Adipocyte (in vitro differentiated cells): ENCODE data around the gene CTSF.
"Not testable (repeated sequence)": the region's sequence is repeated elsewhere in the genome, so short reads cannot be mapped to it uniquely, and the experiment has no call there.

ENCODE experiments used
- DNase-seq: peaks from one replicate; pipeline ENCODE4 v3.0.0-alpha.2; 2015; ENCODE audit warnings: low read depth
- H3K27me3 ChIP-seq: replicated peaks from 2 replicates; pipeline ENCODE4 v1.7.0; 2013; ENCODE audit warnings: mild to moderate bottlenecking, low read length, moderate library complexity; ENCODE audit not compliant: control insufficient read depth, insufficient read depth
- H3K36me3 ChIP-seq: 2 replicates; pipeline ENCODE4 v1.7.0; 2013; ENCODE audit warnings: low read length, mild to moderate bottlenecking, moderate library complexity; ENCODE audit not compliant: control insufficient read depth, insufficient read depth, severe bottlenecking
- H3K4me1 ChIP-seq: 2 replicates; pipeline ENCODE4 v1.7.0; 2013; ENCODE audit warnings: mild to moderate bottlenecking, low read length, moderate library complexity; ENCODE audit not compliant: control insufficient read depth, insufficient read depth
- H3K4me3 ChIP-seq: 2 replicates; pipeline ENCODE4 v1.7.0; 2013; ENCODE audit warnings: mild to moderate bottlenecking, low read length, moderate library complexity
- H3K9ac ChIP-seq: 2 replicates; pipeline ENCODE4 v1.7.0; 2013; ENCODE audit warnings: mild to moderate bottlenecking, low read length, moderate library complexity
- H3K9me3 ChIP-seq: 2 replicates; pipeline ENCODE4 v1.7.0; 2013; ENCODE audit warnings: mild to moderate bottlenecking, low read length, moderate library complexity; ENCODE audit not compliant: control insufficient read depth

The CTSF gene

DNA sequence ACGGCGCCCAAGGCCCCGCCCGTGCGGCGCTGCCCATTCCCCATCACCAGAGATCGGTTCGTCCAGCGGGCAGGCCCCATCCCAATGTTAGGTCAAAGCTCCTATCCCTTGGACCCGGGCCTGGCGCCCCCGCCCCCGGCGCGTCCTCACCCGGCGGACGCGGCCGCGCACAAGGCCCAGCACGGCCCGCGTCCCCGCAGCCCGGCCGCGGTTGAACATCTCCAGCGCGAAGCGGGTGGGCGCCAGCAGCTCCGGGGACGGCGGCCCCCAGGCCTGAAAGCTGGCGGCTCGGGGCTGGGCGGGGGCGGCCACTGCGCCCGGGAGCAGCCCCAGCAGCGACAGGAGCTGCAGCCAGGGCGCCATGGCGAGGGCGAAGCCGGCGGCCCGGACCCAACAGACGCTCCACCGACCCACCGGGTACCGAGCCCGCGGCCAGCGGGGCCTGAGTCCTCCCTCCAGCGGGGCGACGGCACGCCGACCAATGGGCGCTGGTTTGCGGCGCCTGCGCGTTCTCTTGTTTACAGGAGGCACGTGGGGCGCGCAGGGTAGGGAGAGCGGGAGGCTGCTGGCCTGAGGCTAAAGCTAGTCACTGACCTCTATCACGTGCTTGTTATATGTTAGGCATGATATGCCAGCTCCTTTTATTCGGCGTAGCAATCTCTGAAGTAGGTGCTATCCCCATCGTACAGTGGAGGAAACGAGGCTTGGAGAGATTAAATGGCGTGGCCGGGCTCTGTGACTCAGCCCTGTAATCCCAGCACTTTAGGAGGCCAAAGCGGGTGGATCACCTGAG lies at the start of gene CTSF:
CTSF (minus strand) TSS at position 483 of the 793 bp plus-strand sequence; CDS start at position 363, 120 bp downstream.
- peaks cover 18% of the 10 kb centered on the region for H3K4me1 ChIP-seq
- no peaks in the 10 kb centered on the region for H3K27me3 ChIP-seq
- H3K4me3 ChIP-seq = peak within 1 kb of the TSS; percentile 81
- H3K9ac ChIP-seq = peak within 1 kb of the TSS; percentile 80
- DNase-seq = peak; percentile 93
- H3K9me3 ChIP-seq = no peaks in the 10 kb centered on the region
- H3K36me3 ChIP-seq = no peaks in the 10 kb centered on the region

- Histone ChIP-seq H3K4me3 (peak overlapping the region; percentile 89), H3K27me3 (no peaks in the 10 kb centered on the region), H3K36me3 (peaks cover under 1% of the 10 kb centered on the region), H3K9me3 (no peaks in the 10 kb centered on the region), H3K9ac (peak overlapping the region; percentile 93), H3K4me1 (peaks cover 28% of the 10 kb centered on the region)
- DNase-seq = peak; percentile 79
Observed at GRCh38 chr11:66617155-66617834, 48.9 kb upstream of the CTSF start.

GRCh38 chr11:66616379-66617154 lies 48.2 kb upstream of the CTSF start, which contains the start of gene RBM14:
Gene RBM14 (plus strand): TSS chr11:66616630. CDS start chr11:66616721, 91 bp downstream.
- Histone ChIP-seq H3K4me1 (peaks cover 28% of the 10 kb centered on the region), H3K36me3 (no peaks in the 10 kb centered on the region), H3K27me3 (no peaks in the 10 kb centered on the region)

DNA sequence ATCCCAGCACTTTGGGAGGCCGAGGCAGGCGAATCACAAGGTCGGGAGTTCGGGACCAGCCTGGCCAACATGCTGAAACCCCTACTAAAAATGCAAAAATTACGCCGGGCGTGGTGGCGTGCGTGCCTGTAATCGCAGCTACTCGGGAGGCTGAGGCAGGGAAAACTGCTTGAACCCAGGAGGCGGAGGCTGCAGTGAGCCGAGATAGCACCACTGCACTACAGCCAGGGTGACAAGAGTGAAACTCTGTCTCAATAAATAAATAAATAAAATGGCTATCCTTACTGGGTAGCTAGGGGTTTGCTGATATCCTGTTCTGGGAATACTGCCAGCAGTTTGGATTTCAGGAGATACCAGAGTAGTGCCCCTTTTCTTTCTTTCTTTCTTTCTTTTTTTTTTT lies 45.7 kb upstream of the CTSF start:
- Histone ChIP-seq H3K36me3 (no peaks in the 10 kb centered on the region), H3K9me3 (no peaks in the 10 kb centered on the region), H3K9ac (no peak overlapping the region), H3K27me3 (no peaks in the 10 kb centered on the region), H3K4me3 (no peak overlapping the region), H3K4me1 (peaks cover 12% of the 10 kb centered on the region)
- DNase-seq = no peak

More at GRCh38 chr11:66616379-66617154, 48.2 kb upstream of the CTSF start, which contains the start of gene RBM14:
- Histone ChIP-seq H3K4me3 (peak within 1 kb of the TSS; percentile 89), H3K9ac (peak within 1 kb of the TSS; percentile 93), H3K9me3 (no peaks in the 10 kb centered on the region)
- DNase-seq = peak; percentile 100

DNA sequence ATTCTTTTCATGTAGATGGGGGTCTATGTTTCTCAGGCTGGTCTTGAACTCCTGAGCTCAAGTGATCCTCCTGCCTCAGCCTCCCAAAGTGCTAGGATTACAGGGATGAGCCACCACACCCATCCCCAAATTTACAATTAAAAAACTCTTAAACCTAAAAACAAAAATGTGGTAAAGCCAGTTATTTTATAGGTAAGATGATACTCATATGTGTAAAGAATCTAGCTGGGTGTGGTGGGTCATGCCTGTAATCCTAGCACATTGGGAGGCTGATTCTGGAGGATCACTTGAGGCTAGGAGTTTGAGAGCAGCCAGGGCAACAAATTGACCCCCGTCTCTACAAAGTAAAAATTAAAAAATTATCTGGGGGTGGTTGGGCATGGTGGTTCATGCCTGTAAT lies 44.1 kb upstream of the CTSF start:
- no peaks in the 10 kb centered on the region for H3K36me3 ChIP-seq
- no peaks in the 10 kb centered on the region for H3K27me3 ChIP-seq
- no peak overlapping the region for H3K4me3 ChIP-seq
- H3K9me3 ChIP-seq = no peaks in the 10 kb centered on the region
- peaks cover 12% of the 10 kb centered on the region for H3K4me1 ChIP-seq
- DNase-seq = no peak
- H3K9ac ChIP-seq = no peak overlapping the region

DNA sequence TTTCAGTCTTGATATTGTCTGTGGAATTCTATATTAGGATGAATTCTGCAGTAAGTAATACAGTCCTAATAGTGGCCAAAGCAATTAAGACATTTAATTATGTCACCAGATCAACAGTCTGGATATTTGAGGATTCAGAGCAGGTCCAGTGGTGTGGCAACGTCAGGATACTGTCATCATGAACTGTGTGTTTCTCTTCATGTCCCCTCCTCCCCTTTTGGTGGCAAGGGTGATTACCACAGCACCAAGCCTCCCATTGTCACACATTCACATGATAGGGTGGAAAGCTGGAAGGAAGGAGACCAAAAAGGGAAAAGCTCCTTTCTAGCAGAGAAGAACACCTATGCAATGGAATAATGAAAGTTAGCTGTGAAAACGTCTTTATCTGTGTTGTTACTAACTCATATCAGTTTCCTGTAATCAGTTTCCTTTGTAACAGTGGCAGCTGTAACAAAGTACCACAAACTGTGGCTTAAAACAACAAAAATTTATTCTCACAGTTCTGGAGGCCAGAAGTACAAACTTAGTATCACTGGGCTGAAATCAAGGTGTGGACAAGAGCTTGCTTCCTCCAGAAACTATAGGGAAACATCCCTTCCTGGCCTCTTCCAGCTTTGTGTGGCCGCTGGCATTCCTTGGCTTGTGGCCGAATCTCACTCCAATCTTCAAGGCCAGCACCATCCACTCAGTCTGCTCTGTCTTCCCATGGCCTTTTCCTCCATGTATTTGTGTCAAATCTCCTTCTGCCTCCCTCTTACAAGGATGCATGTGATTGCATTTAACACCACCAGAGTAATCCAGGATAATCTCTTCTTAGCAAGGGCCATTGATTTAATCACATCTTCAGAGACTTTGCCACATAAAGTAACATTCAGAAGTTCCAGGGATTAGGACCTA lies 41.6 kb upstream of the CTSF start:
- Histone ChIP-seq H3K9ac (no peak overlapping the region), H3K36me3 (peaks cover 9% of the 10 kb centered on the region), H3K4me1 (peaks cover 20% of the 10 kb centered on the region), H3K9me3 (no peaks in the 10 kb centered on the region), H3K4me3 (no peak overlapping the region), H3K27me3 (no peaks in the 10 kb centered on the region)
- no peak for DNase-seq

DNA sequence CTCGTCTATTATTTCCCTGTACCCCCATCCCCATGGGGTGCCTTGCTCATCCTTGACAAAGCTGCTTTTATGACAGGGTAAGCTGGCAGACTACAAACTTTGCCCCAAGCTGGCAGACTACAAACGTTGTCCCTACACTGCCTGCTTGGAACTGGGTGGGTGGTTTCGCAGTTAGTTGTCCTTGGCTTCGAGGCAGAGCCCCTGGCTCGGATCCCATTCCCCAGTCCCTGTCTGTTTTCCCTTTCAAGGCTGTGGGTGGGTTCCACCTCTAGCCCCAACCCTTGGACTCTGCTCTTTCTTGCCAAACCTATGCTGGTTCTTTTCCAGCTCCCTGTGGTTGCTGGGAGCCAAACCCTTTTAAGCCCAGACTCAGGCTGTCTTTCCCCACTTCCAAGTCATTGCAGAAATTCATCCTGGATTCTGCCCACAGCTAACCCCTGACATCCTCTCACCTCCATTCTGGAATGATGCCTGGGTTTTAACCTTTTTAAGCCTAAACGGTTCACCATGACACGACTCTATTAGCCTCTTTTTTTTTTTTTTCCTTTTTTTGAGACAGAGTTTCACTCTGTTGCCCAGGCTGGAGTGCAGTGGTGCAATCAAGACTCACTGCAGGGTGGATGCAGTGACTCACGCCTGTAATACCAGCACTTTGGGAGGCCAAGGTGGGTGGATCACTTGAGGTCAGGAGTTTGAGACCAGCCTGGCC lies 38.9 kb upstream of the CTSF start:
- Histone ChIP-seq H3K4me1 (peaks cover 27% of the 10 kb centered on the region), H3K36me3 (peaks cover 18% of the 10 kb centered on the region), H3K4me3 (no peak overlapping the region), H3K9me3 (no peaks in the 10 kb centered on the region), H3K27me3 (no peaks in the 10 kb centered on the region), H3K9ac (peak overlapping the region; percentile 39)
- peak; percentile 72 for DNase-seq

GRCh38 chr11:66606608-66607007 lies 38.2 kb upstream of the CTSF start:
- H3K27me3 ChIP-seq, H3K4me3 ChIP-seq, DNase-seq, H3K9me3 ChIP-seq: not testable (repeated sequence)
- Histone ChIP-seq H3K9ac (peak overlapping the region; percentile 39), H3K4me1 (peaks cover 34% of the 10 kb centered on the region), H3K36me3 (peaks cover 18% of the 10 kb centered on the region)

GRCh38 chr11:66604155-66604554 lies 35.7 kb upstream of the CTSF start:
- Histone ChIP-seq H3K9me3 (no peaks in the 10 kb centered on the region), H3K9ac (no peak overlapping the region), H3K36me3 (peaks cover 24% of the 10 kb centered on the region), H3K4me3 (no peak overlapping the region), H3K4me1 (peaks cover 55% of the 10 kb centered on the region), H3K27me3 (no peaks in the 10 kb centered on the region)
- DNase-seq = no peak

GRCh38 chr11:66603072-66603471 lies 34.7 kb upstream of the CTSF start:
- Histone ChIP-seq H3K4me1 (peaks cover 52% of the 10 kb centered on the region), H3K9ac (no peak overlapping the region), H3K4me3 (no peak overlapping the region), H3K36me3 (peaks cover 25% of the 10 kb centered on the region), H3K9me3 (no peaks in the 10 kb centered on the region), H3K27me3 (no peaks in the 10 kb centered on the region)
- DNase-seq = no peak
